Stimulated activated CD4-positive, alpha-beta T cell treated with anti-CD3 and anti-CD28 coated beads, Interleukin-12 subunit alpha, Interleukin-12 subunit beta, amount 100 ng/mL, for 48 hours (primary cell): ENCODE data around the gene ENPP5.

ENCODE experiments used
- DNase-seq, 3 donors: peaks; one replicate each; pipeline ENCODE4 v3.0.0-alpha.2; 2020; ENCODE audit warnings: low read depth in 2 of 3, low spot score in 1 of 3

Gene ENPP5, protein sequence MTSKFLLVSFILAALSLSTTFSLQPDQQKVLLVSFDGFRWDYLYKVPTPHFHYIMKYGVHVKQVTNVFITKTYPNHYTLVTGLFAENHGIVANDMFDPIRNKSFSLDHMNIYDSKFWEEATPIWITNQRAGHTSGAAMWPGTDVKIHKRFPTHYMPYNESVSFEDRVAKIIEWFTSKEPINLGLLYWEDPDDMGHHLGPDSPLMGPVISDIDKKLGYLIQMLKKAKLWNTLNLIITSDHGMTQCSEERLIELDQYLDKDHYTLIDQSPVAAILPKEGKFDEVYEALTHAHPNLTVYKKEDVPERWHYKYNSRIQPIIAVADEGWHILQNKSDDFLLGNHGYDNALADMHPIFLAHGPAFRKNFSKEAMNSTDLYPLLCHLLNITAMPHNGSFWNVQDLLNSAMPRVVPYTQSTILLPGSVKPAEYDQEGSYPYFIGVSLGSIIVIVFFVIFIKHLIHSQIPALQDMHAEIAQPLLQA

DNA sequence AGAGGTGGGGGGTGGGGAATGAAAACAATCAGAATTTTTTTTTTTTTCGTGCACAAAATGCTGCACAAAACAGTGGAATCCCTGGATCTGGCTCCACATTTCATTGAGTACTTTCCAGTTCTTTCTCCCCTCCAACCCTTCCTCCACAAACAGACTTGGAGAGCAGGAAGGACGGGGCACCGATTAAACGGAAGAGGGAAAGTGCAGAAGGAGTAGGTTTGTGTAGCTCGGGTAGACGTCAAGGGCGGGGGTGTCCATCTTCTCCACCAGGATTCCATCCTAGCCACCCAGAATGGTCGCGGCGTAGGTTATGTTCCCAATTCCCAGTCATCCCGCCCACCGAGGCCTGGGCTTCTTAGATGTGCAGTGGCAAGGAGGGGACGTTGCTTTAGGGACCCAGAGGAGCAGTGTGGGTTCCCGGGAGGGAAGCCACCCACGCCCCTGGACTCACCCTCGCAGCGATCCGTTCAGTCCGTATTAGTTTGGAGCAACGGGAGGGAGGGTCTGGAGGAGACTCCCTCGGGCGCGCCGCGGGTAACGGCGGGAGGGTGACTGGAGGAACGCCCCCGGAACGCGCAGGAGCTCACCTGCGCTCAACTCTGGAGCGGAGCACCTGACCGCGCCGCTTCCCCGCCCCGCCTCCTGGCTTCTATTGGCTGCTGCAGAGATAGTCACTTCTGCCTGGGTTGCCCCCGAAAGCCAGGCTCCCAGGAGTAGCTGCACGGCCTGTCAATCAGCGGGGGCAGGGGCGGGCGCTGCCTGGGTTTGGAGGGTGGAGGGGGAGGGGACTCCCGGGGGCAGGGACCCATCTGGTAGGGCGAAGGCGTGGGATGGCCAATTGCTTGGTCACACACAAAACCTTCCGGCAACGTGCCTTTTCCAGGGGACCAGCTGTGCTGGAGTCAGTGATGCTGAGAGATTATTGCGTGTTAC lies at the start of gene ENPP5:
Gene ENPP5, minus strand, starts transcription at position 624 of the 933 bp plus-strand sequence. CDS start 2,718 bp downstream, outside the sequence.
- DNase-seq = peak; percentile 11 to 41 (median 36)

GRCh38 chr6:46219661-46220060 lies 48.9 kb upstream of the ENPP5 start:
- no peak for DNase-seq

- no peak for DNase-seq
Measured at GRCh38 chr6:46218457-46218856, 47.7 kb upstream of the ENPP5 start.

GRCh38 chr6:46217671-46218131 lies 46.9 kb upstream of the ENPP5 start:
- no peak for DNase-seq

GRCh38 chr6:46216879-46217278 lies 46.1 kb upstream of the ENPP5 start:
- DNase-seq = no peak

DNA sequence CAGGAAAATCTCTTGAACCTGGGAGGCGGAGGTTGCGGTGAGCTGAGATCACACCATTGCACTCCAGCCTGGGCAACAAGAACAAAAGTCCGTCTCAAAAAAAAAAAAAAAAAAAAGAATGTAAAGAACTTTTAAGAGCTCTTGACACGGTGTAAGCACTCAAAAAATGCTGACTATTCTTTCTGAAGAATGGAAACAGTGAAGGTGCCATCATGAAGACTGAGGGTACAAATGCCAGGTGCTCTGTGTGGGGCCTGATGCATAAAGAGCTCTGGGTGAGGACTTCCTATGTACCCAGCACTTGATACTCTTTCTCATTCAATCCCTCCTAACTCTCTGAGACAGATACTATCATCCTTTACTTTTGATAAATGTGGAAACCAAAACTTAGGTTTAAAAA lies 45.0 kb upstream of the ENPP5 start:
- no peak for DNase-seq

DNA sequence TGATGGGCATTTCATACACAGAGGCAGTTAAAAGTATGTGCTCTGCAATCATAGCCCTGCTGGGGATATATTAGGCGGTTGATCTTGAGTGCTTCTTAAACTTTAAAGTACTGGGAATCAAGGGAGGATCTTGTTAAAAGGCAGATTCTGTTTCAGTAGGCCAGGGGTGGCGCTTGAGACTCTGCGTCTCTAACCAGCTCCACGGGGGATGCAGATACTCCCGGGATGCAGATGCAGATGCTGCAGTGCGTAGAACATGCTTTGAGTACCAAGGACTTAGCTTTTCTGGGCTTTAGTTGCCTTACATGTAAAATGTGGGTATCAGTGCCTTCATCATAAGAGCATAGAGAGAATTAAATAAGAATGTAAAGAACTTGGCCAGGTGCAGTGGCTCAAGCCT lies 44.4 kb upstream of the ENPP5 start:
- no peak for DNase-seq

DNA sequence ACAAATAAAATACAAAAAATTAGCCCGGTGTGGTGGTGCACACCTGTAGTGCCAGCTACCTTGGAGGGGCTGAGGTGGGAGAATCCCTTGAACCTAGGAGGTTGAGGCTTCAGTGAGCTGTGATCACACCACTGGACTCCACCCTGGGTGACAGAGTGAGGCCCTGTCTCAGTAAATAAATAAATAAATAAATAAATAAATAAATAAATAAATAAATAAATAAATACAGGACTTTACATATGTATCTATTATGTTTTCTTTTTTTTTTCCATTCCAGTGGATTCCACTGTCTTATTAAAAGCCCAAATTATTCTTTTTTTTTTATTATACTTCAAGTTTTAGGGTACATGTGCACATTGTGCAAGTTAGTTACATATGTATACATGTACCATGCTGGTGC lies 41.1 kb upstream of the ENPP5 start:
- no peak for DNase-seq

DNA sequence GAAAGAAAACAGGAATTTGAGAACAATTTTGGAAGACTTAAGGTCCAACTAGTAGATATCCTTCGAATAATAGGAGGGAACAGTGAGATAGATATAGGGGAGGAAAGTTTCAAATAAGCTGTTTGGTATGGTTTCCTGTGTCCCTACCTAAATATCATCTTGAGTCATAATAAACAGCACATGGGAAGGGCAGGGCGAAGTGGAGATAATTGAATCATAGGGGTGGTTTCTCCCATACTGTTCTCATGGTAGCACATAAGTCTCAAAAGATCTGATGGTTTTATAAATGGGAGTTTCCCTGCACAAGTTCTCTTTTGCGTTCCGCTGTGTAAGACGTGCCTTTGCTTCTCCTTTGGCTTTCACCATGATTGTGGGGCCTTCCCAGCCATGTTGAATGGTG lies 39.5 kb upstream of the ENPP5 start:
- DNase-seq = no peak

DNA sequence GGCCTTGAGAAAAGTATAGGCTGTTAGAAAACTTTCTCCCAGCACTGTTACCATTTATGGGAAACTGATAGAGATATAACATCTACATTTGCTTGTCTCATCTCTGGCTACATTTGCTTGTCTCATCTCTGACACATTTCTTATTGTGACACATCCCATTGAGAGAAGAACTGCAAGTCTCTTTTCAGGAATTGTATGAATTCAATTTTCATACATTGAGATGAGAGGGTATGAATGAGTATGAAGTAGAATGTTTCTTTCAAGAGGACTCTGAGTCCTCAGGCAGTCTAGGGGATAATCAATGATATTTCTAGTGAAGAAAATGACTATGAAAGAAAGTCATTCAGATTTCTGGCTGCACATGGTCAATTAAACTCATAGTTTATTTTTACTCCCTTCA lies 37.5 kb upstream of the ENPP5 start:
- DNase-seq = no peak

- DNase-seq = no peak
Measured at GRCh38 chr6:46207174-46207573, 36.4 kb upstream of the ENPP5 start.

- no peak for DNase-seq
Measured at GRCh38 chr6:46204880-46205650, 34.3 kb upstream of the ENPP5 start.

DNA sequence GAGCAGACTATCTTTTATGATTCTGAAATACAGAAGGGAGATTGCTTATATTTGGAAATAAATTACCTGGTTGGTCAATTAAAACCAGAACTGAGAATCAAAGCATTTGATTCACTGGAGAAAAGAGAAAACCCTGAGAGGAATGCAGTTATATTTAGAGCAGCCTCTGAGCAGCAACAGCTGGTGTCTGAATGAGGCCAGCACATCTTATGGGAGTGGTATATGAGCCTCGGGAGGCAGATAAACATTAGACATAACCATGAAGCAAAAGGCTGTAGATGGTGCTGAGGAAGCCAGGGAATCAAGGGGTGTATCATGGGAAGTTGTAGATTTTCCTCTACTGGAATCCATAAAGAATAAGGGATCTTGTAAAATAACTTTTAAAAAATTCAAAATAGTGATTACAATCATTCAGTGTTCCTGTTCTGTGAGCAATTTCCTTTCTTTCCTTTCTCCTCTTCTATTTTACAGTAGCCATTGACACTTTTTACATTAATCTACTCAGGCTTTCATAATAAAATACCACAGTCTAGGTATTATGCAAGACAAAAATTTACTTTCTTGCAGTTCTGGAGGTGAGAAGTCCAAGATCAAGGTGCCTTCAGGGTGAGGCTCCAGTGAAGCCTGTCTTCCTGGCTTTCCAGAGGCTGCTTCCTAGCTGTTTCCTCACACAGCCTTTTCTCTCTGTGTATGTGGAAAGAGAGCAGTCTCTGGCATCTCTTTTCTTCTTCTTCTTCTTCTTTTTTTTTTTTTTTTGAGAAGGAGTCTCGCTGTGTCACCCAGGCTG lies 32.8 kb upstream of the ENPP5 start:
- DNase-seq = no peak

GRCh38 chr6:46201702-46202101 lies 30.9 kb upstream of the ENPP5 start:
- DNase-seq = no peak

- no peak for DNase-seq
Measured at GRCh38 chr6:46199387-46199786, 28.6 kb upstream of the ENPP5 start.

GRCh38 chr6:46191961-46192360 lies 21.2 kb upstream of the ENPP5 start:
- no peak for DNase-seq

DNA sequence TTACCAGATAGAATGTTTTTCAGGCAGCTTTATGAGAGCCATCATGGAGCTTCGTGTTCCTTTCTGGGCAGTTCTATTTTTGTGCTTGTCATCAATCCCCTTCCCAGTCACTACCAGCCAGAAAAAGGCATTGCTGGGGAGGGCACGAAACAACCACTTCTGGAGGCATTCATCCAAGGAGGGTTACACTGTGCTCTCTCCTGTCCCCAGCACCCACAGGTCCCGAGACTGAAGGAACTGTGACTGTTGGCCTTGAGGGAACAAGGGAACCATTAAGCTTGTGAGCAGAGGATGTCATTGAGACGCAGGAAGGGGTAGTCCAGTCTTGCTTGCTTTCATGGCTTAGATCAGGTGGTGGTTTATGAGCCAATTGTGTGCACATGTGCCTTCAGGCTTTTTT lies 20.1 kb upstream of the ENPP5 start:
- no peak for DNase-seq

- DNase-seq = no peak
Measured at GRCh38 chr6:46189726-46190125, 18.9 kb upstream of the ENPP5 start.

GRCh38 chr6:46186583-46186982 lies 15.8 kb upstream of the ENPP5 start:
- no peak for DNase-seq

- no peak for DNase-seq
Measured at GRCh38 chr6:46184114-46184513, 13.3 kb upstream of the ENPP5 start.
